ENCODE results near the gene SORD.

GRCh38 chr15:45116482-45117307 is 93.7 kb downstream of the SORD start:
- TF ChIP-seq CTCF (IDR thresholded peaks at IDR 0.05), result no peak
- TF ChIP-seq ZFX (IDR thresholded peaks at IDR 0.05; ENCODE audit: borderline replicate concordance), result no peak
